ENCODE measurements around the gene SPPL2C.

DNA sequence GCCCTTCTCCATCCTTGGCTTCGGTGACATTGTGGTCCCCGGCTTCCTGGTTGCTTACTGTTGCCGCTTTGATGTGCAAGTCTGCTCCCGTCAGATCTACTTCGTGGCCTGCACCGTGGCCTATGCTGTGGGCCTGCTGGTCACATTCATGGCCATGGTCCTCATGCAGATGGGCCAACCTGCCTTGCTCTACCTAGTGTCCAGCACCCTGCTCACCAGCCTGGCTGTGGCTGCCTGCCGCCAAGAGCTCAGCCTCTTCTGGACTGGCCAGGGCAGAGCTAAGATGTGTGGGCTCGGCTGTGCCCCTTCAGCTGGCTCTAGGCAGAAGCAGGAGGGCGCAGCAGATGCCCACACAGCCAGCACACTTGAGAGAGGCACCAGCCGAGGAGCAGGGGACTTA, 1.5 kb downstream of the SPPL2C start:
- TF ChIP-seq CTCF (conservative IDR thresholded peaks at IDR 0.05; ENCODE audit: low read length): no peak
- no peak for TF ChIP-seq EZH2phosphoT487 (IDR thresholded peaks at IDR 0.05; ENCODE audit: borderline replicate concordance, low read depth, low read length)
